Esophagus mucosa (tissue), 1 donor: Measurements from ENCODE around the gene DNMBP. TPM values are rescaled to one million over a fixed set of nuclear protein-coding genes. Genes with fewer than 3 reads are reported as not detected.
A peak's percentile ranks its signal among the peaks of the same experiment; 100 is the strongest.
"Not testable (repeated sequence)": the region's sequence is repeated elsewhere in the genome, so short reads cannot be mapped to it uniquely, and the experiment has no call there.

Experiments
- ATAC-seq: fragments of 200-7000 bp; cut with Tn5 transposase; one replicate; pipeline ENCODE4 v1.9.1; 2020
- total RNA-seq: library from RNA; stranded (reverse); gene quantifications from one replicate; pipeline ENCODE4 v1.2.4, GENCODE V29; 2023
- donor health status: DM: yes; HTN: yes; CAD: no.

The DNMBP gene
- total RNA-seq, 1 donor from 2014 or later, result 12.4 TPM

DNA sequence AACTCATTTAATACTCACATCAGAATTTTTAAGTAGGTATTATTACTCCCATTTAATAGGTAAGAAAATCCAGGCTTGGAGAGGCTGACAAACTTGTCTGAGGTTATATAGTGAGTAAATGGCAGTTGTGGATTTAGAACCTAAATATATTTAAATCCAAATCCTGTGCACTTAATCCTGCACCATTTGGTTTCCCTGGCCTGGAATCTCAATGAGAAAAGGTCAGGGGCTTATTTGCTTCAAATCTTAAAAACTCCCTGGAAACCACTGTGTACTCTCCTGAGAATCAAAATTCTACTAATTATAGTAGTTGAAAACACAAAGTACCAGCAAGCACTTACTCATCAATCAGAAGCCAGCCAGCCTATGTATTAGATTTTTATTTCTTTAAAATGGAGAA lies 97.7 kb downstream of the DNMBP start:
- ATAC-seq, result no peak

GRCh38 chr10:99908512-99908911 lies 101.2 kb downstream of the DNMBP start:
- peak; percentile 17 for ATAC-seq

DNA sequence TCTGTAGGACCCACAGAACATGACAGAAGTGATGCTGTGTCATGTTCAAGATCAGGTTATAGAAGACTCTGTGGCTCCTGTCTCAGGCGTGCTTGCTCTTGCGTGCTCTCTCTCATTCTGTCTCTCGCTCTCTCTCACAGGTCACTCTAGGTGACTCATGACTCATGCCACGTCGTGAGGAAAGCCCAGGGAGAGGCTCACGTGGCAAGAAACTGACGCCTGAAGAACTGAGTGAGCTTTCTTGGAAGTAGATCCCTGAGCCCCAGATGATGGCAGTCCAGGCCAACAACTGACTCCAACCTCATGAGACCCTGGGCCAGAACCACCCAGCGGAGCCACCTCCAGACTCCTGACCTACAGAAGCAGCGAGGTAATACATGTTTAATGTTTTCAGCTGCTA lies 103.3 kb downstream of the DNMBP start:
- peak; percentile 95 for ATAC-seq

GRCh38 chr10:99905971-99906370 lies 103.8 kb downstream of the DNMBP start:
- no peak for ATAC-seq

- ATAC-seq, result no peak
Observed at GRCh38 chr10:99895867-99896266, 113.9 kb downstream of the DNMBP start.

- not testable (repeated sequence) for ATAC-seq
Observed at GRCh38 chr10:99895066-99895465, 114.7 kb downstream of the DNMBP start.

GRCh38 chr10:99894613-99895012 lies 115.1 kb downstream of the DNMBP start:
- no peak for ATAC-seq

DNA sequence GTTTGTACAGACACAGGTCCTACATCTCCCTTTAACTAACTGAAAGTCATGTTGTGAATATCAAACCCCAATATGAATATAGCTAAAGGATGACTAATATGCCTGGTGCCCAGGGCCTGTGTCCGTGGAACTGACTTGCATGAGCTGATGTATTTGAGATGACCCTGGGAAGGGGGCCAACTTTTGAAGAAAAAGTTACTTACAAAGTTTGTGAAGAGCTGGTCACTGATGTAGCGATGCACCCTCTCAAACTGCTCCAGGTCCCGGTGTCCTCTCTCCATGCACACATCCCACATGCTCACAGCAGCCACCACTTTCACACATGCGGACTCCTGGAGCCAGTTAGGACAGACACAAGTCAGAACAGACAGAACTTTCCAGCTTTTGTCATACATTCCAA lies 121.1 kb downstream of the DNMBP start:
- ATAC-seq, result no peak

DNA sequence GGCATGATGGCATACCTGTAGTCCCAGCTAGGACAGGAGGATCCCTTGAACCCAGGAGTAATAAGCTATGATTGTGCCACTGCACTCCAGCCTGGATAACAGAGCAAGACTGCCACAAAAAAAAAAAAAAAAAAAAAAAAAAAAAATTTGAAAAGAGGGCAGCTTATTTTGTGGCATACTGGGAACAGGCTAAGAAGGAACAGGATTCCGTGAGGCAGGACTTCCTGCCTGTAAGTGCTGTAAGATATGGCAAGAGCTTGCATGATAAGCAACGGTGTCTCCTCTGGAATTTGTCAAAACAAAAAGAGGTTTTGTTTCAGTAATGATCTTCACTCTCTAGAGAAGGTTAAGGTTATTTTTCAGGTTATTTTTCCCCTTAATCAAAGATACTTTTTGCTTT lies 126.2 kb downstream of the DNMBP start:
- no peak for ATAC-seq

- ATAC-seq, result no peak
Observed at GRCh38 chr10:99881371-99881770, 128.4 kb downstream of the DNMBP start.

DNA sequence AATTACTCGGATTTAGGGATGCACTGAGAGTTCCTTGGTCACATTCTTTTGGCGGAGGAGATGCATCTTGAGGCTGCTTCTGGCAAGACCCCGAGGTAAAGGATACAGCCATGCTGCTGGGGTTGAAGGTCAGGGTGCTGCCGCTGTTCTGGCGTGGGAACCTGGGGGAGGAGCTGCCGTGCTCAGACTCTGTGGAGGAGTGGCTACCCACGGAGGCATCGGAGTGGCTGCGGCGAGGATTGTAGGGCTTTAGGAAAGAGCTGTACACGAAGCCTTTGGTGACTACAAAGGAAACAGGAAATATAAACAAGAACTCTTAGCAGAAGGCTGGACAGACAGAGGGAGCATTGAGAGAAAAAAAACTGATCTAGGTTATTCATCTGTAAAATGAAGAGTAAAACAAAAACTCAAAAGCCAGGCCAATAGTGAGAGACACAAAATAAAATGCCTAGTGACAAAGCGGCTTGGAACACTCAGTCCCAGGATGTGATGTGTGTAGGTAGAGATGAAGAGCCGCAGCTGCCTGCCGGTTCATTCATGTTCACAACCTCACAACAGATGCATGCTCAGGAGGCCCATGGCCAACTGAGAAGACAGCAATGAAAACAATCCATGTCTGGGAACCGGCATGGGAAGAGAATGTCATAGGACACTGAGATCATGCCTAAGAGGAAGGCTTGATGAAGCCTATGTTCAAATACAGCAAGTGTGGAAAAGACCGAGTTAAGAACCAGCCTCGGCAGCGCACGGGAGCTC lies 129.5 kb downstream of the DNMBP start:
- no peak for ATAC-seq

DNA sequence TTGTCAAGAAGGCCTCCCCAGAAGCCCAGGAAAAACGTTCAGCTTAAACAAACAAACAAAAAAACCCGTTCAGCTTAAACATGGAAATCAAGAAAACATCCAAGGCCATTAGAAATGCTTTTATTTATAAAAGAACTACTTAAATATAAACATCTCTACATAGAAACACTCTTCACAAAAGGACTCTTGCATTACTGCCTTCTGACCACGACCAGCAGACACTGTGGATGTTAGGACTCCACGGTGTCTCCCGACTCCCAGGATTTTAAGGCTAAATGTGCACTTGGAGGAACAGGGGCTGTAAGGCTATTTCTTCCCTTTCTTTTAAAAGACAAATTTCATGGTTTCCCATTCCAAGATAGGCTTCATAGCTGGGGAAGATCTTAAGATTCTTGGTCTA lies 134.3 kb downstream of the DNMBP start:
- no peak for ATAC-seq

DNA sequence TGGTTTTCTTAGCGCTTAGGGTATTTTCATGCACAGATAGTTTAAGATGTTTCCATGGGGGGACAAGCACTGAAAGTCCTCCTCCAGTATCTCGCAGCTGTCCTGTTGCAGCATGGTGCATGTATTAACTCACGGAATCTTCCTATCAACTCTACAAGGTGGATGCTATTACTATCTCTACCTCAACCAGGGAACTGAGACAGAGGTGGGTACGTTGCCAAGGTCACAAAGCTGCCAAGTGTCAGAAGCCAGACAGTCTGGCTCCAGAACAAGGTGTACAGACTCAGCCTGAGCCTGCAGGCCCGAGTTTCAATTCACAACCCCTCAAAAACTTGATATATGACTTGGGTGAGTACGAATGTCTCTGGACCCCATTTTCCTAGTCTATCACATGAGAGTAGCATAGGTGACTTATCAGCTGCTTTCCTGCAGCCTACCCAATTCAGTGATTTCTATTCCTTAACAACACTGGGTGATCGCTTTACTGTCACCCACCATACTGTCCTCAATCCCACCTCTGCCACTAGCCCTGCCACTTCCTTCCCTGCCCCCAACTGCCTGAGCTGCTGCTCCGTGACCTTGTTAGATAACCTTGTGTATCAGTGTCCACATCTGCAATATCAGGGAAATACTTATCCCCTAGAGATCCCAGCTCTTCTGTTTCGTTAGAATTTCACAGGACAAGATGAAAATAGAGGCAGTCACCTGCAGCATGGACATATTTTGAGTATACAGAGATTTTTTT lies 135.2 kb downstream of the DNMBP start:
- no peak for ATAC-seq

DNA sequence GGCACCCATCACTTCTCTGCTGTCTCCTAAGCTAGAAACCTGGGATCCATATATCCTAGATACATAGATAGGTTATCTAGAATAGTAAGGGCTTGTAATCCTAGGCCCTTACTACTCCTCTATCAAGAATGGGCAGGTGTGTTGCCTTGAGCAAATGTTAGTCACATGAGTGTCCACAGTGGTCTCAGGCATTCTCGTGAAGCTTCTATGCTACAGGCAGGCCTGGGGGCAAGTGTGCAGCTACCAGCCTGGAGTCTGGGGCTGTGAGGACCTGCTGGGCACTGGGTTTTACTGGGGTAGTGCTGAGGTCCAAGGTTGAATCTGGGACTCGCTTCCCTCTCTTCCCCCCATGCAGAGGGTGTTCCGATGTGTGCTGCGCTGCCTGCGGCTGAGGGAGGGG lies 135.9 kb downstream of the DNMBP start:
- ATAC-seq, result no peak

GRCh38 chr10:99872367-99873162 lies 137.2 kb downstream of the DNMBP start:
- no peak for ATAC-seq

DNA sequence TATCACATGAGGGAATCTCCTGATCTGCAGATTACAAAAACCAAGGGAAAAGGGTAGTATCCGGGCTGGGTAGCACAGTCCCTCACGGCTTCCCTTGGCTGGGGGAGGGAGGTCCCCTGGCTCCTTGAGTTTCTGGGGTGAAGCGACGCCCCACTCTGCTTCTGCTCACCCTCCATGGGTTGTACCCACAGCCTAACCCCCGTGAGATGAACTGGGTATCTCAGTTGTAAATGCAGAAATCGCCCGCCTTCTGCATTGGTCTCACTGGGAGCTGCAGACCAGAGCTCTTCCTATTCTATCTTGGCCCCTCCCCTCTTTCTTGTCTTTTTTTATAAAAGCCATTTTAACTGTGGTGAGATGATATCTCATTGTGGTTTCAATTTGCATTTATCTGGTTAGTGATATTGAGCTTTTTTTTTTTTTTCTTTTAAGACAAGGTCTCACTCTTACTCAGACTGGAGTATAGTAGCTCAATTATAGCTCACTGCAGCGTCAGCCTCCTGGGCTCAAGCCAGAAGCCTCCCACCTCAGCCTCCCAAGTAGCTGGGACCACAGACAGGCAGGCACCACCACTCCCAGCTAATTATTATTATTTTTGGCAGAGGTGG lies 139.5 kb downstream of the DNMBP start:
- no peak for ATAC-seq

GRCh38 chr10:99869581-99870122 lies 140.1 kb downstream of the DNMBP start:
- no peak for ATAC-seq

DNA sequence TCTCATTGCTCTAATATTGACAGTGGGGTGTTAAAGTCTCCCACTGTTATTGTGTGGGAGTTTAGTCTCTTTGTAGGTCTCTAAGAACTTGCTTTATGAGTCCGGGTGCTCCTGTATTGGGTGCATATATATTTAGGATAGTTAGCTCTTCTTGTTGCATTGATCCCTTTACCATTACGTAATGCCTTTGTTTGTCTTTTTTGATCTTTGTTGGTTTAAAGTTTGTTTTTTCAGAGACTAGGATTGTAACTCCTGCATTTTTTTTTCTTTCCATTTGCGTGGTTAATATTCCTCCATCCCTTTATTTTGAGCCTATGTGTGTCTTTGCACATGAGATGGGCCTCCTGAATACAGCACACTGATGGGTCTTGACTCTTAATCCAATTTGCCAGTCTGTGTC lies 142.5 kb downstream of the DNMBP start:
- not testable (repeated sequence) for ATAC-seq

- ATAC-seq, result not testable (repeated sequence)
Observed at GRCh38 chr10:99863535-99864240, 146.1 kb downstream of the DNMBP start.

DNA sequence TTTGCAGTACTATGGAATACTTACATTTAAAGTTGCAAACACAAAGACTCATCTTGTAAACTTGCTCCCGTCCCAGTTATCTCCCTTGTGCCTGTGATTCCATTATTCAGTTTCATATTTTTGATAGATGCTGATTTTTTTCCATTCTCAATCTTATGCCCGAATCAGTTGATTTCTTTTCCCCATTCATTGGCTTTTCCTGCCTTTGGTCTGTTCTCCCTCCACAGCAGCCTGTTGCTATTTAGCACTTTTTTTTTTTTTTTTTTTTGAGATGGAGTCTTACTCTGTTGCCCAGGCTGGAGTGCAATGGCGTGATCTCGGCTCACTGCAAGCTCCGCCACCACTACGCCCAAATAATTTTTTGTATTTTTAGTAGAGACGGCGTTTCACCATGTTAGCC lies 149.3 kb downstream of the DNMBP start:
- ATAC-seq, result no peak

DNA sequence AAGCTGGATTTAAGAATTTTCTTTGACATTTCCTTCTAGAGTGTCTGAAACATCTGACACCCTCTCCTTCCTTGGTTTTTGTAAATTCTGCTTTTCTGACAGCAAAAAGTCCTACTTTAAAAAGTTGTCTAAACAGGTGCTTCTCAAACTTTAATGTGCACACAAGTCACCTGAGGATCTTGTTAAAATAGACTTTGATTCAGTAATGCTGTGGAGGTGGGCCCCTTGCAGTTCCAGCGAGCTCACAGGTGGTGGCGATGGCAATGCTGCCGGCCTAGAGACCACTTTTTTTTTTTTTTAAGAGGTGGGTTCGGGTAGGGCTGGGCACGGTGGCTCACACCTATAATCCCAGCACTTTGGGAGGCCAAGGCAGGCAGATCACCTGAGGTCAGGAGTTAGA lies 150.2 kb downstream of the DNMBP start:
- no peak for ATAC-seq

- ATAC-seq, result no peak
Observed at GRCh38 chr10:99858849-99859248, 150.9 kb downstream of the DNMBP start.
